ENCODE data around the gene CORO2B.

The CORO2B gene

DNA sequence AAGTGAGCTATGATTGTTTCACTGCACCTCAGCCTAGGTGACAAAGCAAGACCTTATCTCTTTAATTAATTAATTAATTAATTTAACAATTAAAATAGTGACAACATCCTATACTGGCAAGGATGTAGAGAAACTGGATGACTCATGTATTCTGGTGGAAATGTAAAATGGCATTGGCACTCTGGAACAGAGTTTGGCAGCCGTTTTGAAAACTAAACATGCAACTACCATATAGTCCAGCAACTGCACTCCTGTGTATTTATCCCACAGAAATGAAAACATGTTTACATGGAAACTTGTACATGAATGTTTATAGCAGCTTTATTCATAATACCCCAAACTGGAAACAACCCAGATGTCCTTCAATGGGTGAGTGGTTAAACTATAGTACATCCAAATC is 185.3 kb downstream of the CORO2B start:
- H3K4me3 ChIP-seq (ENCODE audit: low read depth, low read length): no peak overlapping the region

DNA sequence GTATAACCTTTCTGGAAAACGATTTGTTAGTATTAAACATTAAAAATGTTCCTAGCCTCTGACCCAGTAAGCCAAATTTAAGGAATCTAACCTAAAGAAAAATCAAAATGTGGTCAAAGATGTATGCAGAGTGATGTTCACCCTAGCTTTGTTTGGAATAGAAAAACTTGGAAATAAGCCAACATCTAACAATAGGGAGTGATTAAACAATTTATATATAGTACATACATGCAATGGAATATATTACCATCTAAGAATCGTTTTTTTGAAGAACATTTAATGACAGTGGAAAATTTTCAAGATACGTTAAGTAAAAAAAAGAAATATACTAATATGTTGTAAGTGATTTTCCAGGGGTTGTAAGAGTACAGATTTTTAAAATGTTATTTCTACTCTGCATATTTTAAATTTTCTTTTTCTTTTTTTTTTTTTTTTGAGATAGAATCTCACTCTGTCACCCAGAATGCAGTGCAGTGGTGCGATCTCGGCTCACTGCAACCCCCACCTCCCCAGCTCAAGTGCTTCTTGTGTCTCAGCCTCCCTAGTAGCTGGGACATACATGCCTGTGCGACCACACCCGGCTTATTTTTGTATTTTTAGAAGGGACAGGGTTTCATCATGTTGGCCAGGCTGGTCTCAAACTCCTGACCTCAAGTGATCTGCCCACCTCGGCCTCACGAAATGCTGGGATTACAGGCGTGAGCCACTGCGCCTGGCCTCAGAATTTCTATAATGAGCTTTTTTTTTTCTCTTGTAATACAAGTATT is 187.0 kb downstream of the CORO2B start:
- H3K4me3 ChIP-seq (ENCODE audit: low read depth, low read length): no peak overlapping the region

DNA sequence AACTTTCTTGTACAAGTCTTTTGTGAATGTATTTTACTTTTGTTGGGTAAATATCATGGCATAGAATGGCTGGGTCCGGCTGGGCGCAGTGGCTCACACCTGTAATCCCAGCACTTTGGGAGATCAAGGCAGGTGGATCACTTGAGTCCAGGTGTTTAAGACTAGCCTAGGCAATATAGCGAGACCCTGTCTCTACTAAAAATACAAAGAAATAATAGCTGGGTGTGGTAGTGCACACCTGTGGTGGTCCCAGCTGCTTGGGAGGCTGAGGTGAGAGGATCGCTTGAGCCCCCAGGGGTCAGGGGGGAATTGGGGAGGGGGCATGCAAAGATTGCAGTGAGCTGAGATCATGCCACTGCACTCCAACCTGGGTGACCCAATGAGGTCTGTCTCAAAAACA is 189.0 kb downstream of the CORO2B start:
- no peak overlapping the region for H3K4me3 ChIP-seq (ENCODE audit: low read depth, low read length)

DNA sequence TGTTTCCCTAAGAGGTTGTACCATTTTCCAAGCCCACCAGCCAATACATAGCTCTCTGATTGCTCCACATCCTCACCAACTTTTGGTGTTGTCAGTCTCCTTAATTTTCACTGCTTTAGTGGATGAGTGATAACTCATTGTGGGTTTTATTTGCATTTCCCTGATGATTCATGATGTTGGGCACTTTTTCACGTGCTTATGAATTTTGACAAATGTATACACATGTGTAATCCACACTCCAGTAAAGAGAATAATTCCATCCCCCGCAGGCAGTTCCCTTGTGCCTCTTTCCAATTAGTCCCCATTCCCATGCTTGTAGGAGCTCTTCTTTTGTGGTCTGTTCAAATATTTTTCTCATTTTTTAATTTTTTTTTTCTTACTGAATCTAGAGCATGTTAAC is 189.5 kb downstream of the CORO2B start:
- H3K4me3 ChIP-seq (ENCODE audit: low read depth, low read length): no peak overlapping the region

GRCh38 chr15:68769702-68770101 is 190.9 kb downstream of the CORO2B start:
- H3K4me3 ChIP-seq (ENCODE audit: low read depth, low read length): no peak overlapping the region

DNA sequence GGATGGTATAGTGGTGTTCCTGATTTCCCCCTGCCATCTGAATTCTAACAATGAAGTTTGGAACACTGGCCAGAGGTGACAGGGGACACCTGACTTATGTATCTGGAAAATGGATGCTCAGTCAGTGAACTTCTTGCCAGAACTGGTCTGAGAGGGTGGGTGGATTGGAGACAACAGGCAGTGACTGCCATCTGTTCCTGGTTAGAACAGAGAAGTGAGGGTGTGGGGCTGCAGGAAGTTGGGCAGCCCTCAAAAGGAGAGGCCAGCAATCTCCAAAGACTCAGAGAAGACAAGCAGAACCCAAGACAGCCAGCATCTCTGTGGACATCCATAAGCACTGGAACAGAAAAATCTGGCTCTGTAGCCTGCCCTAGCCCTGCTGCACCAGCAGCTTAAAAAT is 191.4 kb downstream of the CORO2B start:
- no peak overlapping the region for H3K4me3 ChIP-seq (ENCODE audit: low read depth, low read length)

DNA sequence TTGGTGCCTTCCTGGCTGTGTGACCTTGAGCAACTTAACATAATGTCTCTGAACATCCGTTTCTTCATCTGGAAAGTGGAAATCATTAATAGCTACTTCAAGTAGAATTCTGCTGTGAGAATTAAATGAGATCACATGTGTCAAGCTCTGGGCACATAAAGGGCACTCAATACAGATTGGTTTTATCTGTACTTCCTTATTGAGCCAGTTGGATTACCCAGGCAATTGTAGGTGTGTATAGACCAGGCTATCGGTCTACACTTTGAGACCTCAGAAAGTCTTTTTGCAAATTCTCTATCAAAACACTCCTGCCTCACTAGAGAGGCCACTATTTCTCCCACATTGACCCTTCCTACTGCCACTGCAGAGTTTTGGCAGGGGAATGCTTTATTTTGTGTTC is 194.2 kb downstream of the CORO2B start:
- no peak overlapping the region for H3K4me3 ChIP-seq (ENCODE audit: low read depth, low read length)

- no peak overlapping the region for H3K4me3 ChIP-seq (ENCODE audit: low read depth, low read length)
These were observed 195.3 kb downstream of the CORO2B start for GRCh38 chr15:68774120-68774519.

- no peak overlapping the region for H3K4me3 ChIP-seq (ENCODE audit: low read depth, low read length)
These were observed 195.9 kb downstream of the CORO2B start for GRCh38 chr15:68774521-68775235.

DNA sequence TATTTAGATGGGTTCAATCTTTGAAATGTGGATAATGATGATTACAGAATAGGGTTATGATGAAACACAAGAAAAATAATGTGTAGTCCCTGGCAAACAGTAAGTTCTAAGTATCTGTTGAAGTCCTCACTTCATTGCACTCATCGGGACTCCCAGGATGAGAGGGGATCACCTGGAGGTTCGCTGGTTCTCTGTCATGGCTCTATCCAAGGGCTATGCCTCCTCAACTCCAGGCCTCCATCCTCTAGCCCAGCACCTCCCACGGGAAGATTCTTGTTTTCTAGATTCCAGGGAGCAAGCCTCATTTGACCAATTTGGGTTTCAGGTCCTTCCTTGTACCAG is 196.4 kb downstream of the CORO2B start:
- no peak overlapping the region for H3K4me3 ChIP-seq (ENCODE audit: low read depth, low read length)

GRCh38 chr15:68775671-68776476 is 197.1 kb downstream of the CORO2B start:
- no peak overlapping the region for H3K4me3 ChIP-seq (ENCODE audit: low read depth, low read length)

- no peak overlapping the region for H3K4me3 ChIP-seq (ENCODE audit: low read depth, low read length)
These were observed 197.9 kb downstream of the CORO2B start for GRCh38 chr15:68776477-68777270.
